ENCODE measurements around the gene PDE4D.

- TF ChIP-seq CTCF (IDR thresholded peaks at IDR 0.05) = no peak
- TF ChIP-seq REST (IDR thresholded peaks at IDR 0.05; ENCODE audit: insufficient read depth in 1 of 2, low read depth in 2 of 2, low read length in 1 of 2) = no peak
- no peak for TF ChIP-seq SIN3A (IDR thresholded peaks at IDR 0.05; ENCODE audit: borderline replicate concordance, insufficient read depth, low read depth, low read length)
- TF ChIP-seq POLR2AphosphoS5 (IDR thresholded peaks at IDR 0.05; ENCODE audit: low read depth, low read length) = no peak
Measured at GRCh38 chr5:58985311-58985710, 908.2 kb downstream of the PDE4D start.
